Loucy (cell line): Measurements from ENCODE around the gene SF3B3.

Experiments
- H2AFZ ChIP-seq: fragments of 200-600 bp; sonication (generic); 2 replicates; pipeline ENCODE4 v1.6.0; 2016; ENCODE audit warnings: antibody characterized with exemption, mild to moderate bottlenecking, low read length, moderate library complexity
- H3F3A ChIP-seq: fragments of 200-600 bp; 2 replicates; pipeline ENCODE4 v1.6.0; 2016; ENCODE audit warnings: antibody characterized with exemption, low read depth, mild to moderate bottlenecking
- H3K27me3 ChIP-seq: fragments of 200-600 bp; sonication (generic); 2 replicates; pipeline ENCODE4 v1.6.1; 2014; ENCODE audit warnings: low read length, mild to moderate bottlenecking; ENCODE audit not compliant: insufficient read depth, poor library complexity, severe bottlenecking
- H3K36me3 ChIP-seq: fragments of 200-600 bp; sonication (generic); 2 replicates; pipeline ENCODE4 v1.6.1; 2016; ENCODE audit warnings: low read length; ENCODE audit not compliant: insufficient read depth
- H3K4me1 ChIP-seq: fragments of 200-600 bp; sonication (generic); 2 replicates; pipeline ENCODE4 v1.5.1; 2014; ENCODE audit warnings: low read length, mild to moderate bottlenecking; ENCODE audit not compliant: insufficient read depth, poor library complexity, severe bottlenecking
- H3K4me2 ChIP-seq: fragments of 200-600 bp; sonication (generic); 2 replicates; pipeline ENCODE4 v1.6.0; 2014; ENCODE audit warnings: antibody characterized with exemption, low read length, low read depth, mild to moderate bottlenecking; ENCODE audit not compliant: poor library complexity, severe bottlenecking
- H3K4me3 ChIP-seq: fragments of 200-600 bp; sonication (generic); 2 replicates; pipeline ENCODE4 v1.5.1; 2014; ENCODE audit warnings: low read length, mild to moderate bottlenecking, mixed read lengths; ENCODE audit not compliant: poor library complexity, severe bottlenecking
- H3K79me2 ChIP-seq: fragments of 200-600 bp; sonication (generic); 2 replicates; pipeline ENCODE4 v1.6.1; 2014; ENCODE audit warnings: low read length; ENCODE audit not compliant: insufficient read depth
- H3K9ac ChIP-seq: fragments of 200-600 bp; sonication (generic); 2 replicates; pipeline ENCODE4 v1.6.0; 2014; ENCODE audit warnings: mild to moderate bottlenecking, low read depth, low read length, moderate library complexity; ENCODE audit not compliant: poor library complexity, severe bottlenecking
- H3K9me2 ChIP-seq: fragments of 200-600 bp; sonication (generic); replicated peaks from 2 replicates; pipeline ENCODE4 v1.6.1; 2016; ENCODE audit warnings: low read depth, low read length, mixed read lengths
- H3K9me3 ChIP-seq: fragments of 200-600 bp; sonication (generic); 2 replicates; pipeline ENCODE4 v1.6.1; 2014; ENCODE audit warnings: mild to moderate bottlenecking, antibody characterized with exemption, low read length, low read depth; ENCODE audit not compliant: insufficient read depth
- H4K20me1 ChIP-seq: fragments of 200-600 bp; sonication (generic); 2 replicates; pipeline ENCODE4 v1.6.0; 2014; ENCODE audit warnings: antibody characterized with exemption, low read length, mild to moderate bottlenecking; ENCODE audit not compliant: insufficient read depth, poor library complexity, severe bottlenecking
- EZH2phosphoT487 ChIP-seq: fragments of 200-600 bp; IDR thresholded peaks from 2 replicates; pipeline ENCODE4 v1.6.1; 2018; ENCODE audit warnings: antibody characterized with exemption, mild to moderate bottlenecking, moderate library complexity, borderline replicate concordance
- TF ChIP-seq, protein P1 (sequence below): fragments of 200-600 bp; sonication (generic); conservative IDR thresholded peaks from 2 replicates; pipeline ENCODE4 v1.5.1; 2014; ENCODE audit warnings: mild to moderate bottlenecking, antibody characterized with exemption, low read length

Gene SF3B3

DNA sequence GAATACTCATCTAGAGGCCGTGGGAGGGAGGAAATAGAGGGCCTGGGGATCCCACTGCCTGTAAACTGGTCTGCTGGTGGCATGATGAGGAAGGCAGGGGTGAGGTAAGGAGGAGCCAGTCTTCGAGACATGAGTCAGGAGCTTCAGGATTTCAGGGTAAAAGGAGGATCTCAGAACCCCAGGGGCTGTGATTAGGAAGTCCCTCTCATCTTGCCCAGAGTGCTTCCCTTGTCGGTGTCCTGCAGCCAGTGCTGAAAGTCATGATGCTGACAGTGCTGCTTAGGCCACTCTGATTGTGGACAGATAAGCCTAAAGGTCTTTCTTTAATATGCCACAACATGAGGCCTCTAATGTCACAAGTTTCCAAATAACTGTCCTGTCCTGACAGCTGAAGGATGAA, 29.8 kb upstream of the SF3B3 start:
- TF ChIP-seq, protein P1, sequence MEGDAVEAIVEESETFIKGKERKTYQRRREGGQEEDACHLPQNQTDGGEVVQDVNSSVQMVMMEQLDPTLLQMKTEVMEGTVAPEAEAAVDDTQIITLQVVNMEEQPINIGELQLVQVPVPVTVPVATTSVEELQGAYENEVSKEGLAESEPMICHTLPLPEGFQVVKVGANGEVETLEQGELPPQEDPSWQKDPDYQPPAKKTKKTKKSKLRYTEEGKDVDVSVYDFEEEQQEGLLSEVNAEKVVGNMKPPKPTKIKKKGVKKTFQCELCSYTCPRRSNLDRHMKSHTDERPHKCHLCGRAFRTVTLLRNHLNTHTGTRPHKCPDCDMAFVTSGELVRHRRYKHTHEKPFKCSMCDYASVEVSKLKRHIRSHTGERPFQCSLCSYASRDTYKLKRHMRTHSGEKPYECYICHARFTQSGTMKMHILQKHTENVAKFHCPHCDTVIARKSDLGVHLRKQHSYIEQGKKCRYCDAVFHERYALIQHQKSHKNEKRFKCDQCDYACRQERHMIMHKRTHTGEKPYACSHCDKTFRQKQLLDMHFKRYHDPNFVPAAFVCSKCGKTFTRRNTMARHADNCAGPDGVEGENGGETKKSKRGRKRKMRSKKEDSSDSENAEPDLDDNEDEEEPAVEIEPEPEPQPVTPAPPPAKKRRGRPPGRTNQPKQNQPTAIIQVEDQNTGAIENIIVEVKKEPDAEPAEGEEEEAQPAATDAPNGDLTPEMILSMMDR = no peak
- TF ChIP-seq EZH2phosphoT487 = no peak
- Histone ChIP-seq H3K9me2 (no peaks in the 10 kb centered on the region), H3K36me3 (peaks cover 4% of the 10 kb centered on the region; the same call in 1 of the 2 replicates), H3K4me1 (no peaks in the 10 kb centered on the region), H3K4me2 (no peak overlapping the region), H3K9ac (no peak overlapping the region), H3K27me3 (no peaks in the 10 kb centered on the region), H3K79me2 (no peaks in the 10 kb centered on the region), H3F3A (no peaks in the 10 kb centered on the region), H3K9me3 (no peaks in the 10 kb centered on the region), H3K4me3 (no peak overlapping the region), H2AFZ (no peak overlapping the region), H4K20me1 (no peaks in the 10 kb centered on the region)

DNA sequence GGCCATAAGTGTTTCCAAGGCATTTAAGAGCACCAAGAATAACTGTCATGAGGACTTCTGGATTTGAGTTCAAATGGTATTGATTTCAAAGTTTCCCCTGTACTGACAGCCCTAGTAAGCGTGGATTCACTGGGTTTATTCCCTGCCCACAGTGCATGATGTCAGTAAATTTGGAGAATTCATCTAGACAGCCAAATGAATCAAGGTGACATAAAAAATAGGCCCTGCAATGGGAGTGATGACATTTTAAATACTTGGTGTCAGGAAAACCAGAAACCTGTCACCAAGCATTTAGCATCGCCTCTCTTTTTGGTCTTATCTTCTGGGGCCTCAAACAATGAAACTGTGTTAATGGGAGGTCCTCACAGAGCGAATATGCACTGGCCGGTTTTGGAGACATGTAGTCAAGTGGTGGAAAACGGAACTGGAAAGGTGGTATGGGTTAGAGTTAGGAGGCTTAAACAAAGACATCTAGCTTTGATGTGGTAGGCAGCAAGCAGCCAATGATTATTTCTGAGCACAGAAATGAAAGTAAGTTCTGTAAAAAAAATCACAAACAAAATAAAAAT, 29.3 kb upstream of the SF3B3 start:
- Histone ChIP-seq H4K20me1 (no peaks in the 10 kb centered on the region), H3K9ac (no peak overlapping the region), H3K4me3 (no peak overlapping the region), H3K4me1 (no peaks in the 10 kb centered on the region), H2AFZ (no peak overlapping the region), H3K4me2 (no peak overlapping the region), H3K9me3 (no peaks in the 10 kb centered on the region), H3K27me3 (no peaks in the 10 kb centered on the region), H3K9me2 (no peaks in the 10 kb centered on the region), H3F3A (no peaks in the 10 kb centered on the region), H3K36me3 (peaks cover 4% of the 10 kb centered on the region; the same call in 1 of the 2 replicates), H3K79me2 (no peaks in the 10 kb centered on the region)
- no peak for TF ChIP-seq EZH2phosphoT487
- TF ChIP-seq, protein P1 = no peak

DNA sequence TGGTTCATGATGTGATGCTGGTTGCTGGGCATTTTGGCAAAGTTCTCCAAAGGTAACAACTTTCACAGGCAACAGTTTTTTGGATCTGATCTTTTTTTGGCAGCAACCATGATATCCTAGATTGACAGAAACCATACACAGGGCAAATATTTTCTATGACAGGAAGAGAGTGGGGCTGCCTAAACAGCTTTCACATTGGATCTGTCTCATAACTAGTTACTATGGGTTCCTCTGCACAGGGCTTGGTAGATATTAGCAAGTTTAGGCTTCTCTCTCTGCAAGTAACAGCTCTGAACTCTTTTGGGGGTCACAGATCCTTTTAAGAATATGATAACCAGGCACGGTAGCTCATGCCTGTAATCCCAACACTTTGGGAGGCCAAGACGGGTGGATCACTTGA, 28.8 kb upstream of the SF3B3 start:
- no peaks in the 10 kb centered on the region for H3K79me2 ChIP-seq
- no peaks in the 10 kb centered on the region for H3K4me1 ChIP-seq
- no peak overlapping the region for H3K4me3 ChIP-seq
- no peak overlapping the region for H3K9ac ChIP-seq
- no peak overlapping the region for H3K4me2 ChIP-seq
- TF ChIP-seq EZH2phosphoT487 = no peak
- TF ChIP-seq, protein P1 = no peak
- no peaks in the 10 kb centered on the region for H3K27me3 ChIP-seq
- H3K9me3 ChIP-seq = no peaks in the 10 kb centered on the region
- no peak overlapping the region for H2AFZ ChIP-seq
- no peaks in the 10 kb centered on the region for H3F3A ChIP-seq
- no peaks in the 10 kb centered on the region for H3K9me2 ChIP-seq
- peaks cover 4% of the 10 kb centered on the region; the same call in 1 of the 2 replicates for H3K36me3 ChIP-seq
- no peaks in the 10 kb centered on the region for H4K20me1 ChIP-seq
